Parathyroid adenoma (tissue), 2 donors: ENCODE measurements around the gene ZBP1.

Experiments
- H2AFZ ChIP-seq: fragments of 300-600 bp; sonication (generic); one replicate; pipeline ENCODE4 v1.7.0; 2017; ENCODE audit warnings: antibody characterized with exemption, mild to moderate bottlenecking
- H3K27ac ChIP-seq: fragments of 300-600 bp; sonication (generic); one replicate; pipeline ENCODE4 v1.7.0; 2017
- H3K27me3 ChIP-seq: fragments of 300-600 bp; sonication (generic); one replicate; pipeline ENCODE4 v1.7.0; 2017; ENCODE audit warnings: low read length; ENCODE audit not compliant: control insufficient read depth, insufficient read depth
- H3K36me3 ChIP-seq: fragments of 300-600 bp; sonication (generic); one replicate; pipeline ENCODE4 v1.7.0; 2017; ENCODE audit warnings: low read length; ENCODE audit not compliant: control insufficient read depth, insufficient read depth
- H3K4me1 ChIP-seq: fragments of 300-600 bp; sonication (generic); one replicate; pipeline ENCODE4 v1.7.0; 2017; ENCODE audit warnings: control low read depth
- H3K4me2 ChIP-seq: fragments of 300-600 bp; sonication (generic); one replicate; pipeline ENCODE4 v1.7.0; 2017; ENCODE audit warnings: low read length
- H3K4me3 ChIP-seq: fragments of 300-600 bp; sonication (generic); one replicate; pipeline ENCODE4 v1.7.0; 2017; ENCODE audit warnings: low read depth, low read length
- H3K79me2 ChIP-seq: fragments of 300-600 bp; sonication (generic); one replicate; pipeline ENCODE4 v1.7.0; 2017; ENCODE audit warnings: control low read depth
- H3K9ac ChIP-seq: fragments of 300-600 bp; sonication (generic); one replicate; pipeline ENCODE4 v1.7.0; 2017; ENCODE audit warnings: mild to moderate bottlenecking
- H3K9me3 ChIP-seq: fragments of 300-600 bp; sonication (generic); one replicate; pipeline ENCODE4 v1.7.0; 2017; ENCODE audit warnings: low read length; ENCODE audit not compliant: control insufficient read depth
- CTCF ChIP-seq: fragments of 300-600 bp; sonication (generic); IDR thresholded peaks from one replicate; pipeline ENCODE4 v1.7.0; 2017; ENCODE audit warnings: antibody characterized with exemption, mild to moderate bottlenecking
- donor health status: primary hyperparathyroidism.

The ZBP1 gene

DNA sequence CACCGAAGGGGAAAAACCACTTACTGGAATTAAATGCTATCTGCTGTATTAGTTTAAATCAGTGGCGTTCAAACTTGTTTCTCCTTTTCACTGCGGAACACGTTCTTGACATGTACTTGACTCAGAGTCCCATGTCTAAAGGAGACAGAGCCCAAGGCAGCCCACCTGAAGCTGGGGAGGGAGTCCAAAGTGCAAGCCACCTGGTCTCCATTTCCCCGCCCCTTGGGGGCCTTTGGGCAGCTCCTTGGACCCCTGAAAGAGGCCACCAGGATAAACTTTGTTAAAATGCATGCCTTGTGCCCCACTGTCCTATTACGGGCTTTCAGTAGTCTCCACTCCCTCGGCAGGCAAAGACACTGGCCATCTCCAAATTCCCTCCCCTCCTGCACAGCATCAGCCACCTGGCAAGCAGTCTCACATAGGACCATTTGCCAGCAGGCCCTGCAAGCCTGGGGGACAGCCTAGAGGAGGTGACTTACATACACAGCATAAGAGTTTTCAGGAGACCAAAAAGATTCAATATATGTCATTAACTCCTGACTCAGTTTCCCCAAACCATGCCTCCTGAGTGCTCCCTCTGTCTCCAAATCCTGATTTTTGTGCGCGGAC, 52.7 kb downstream of the ZBP1 start:
- no peak overlapping the region for H3K9ac ChIP-seq
- H3K9me3 ChIP-seq: no peaks in the 10 kb centered on the region
- TF ChIP-seq CTCF: no peak
- no peak overlapping the region for H3K27ac ChIP-seq
- no peaks in the 10 kb centered on the region for H3K79me2 ChIP-seq
- no peak overlapping the region for H3K4me3 ChIP-seq
- no peak overlapping the region for H3K4me2 ChIP-seq
- no peaks in the 10 kb centered on the region for H3K36me3 ChIP-seq
- H2AFZ ChIP-seq: no peak overlapping the region
- no peaks in the 10 kb centered on the region for H3K27me3 ChIP-seq
- peaks cover 7% of the 10 kb centered on the region for H3K4me1 ChIP-seq

DNA sequence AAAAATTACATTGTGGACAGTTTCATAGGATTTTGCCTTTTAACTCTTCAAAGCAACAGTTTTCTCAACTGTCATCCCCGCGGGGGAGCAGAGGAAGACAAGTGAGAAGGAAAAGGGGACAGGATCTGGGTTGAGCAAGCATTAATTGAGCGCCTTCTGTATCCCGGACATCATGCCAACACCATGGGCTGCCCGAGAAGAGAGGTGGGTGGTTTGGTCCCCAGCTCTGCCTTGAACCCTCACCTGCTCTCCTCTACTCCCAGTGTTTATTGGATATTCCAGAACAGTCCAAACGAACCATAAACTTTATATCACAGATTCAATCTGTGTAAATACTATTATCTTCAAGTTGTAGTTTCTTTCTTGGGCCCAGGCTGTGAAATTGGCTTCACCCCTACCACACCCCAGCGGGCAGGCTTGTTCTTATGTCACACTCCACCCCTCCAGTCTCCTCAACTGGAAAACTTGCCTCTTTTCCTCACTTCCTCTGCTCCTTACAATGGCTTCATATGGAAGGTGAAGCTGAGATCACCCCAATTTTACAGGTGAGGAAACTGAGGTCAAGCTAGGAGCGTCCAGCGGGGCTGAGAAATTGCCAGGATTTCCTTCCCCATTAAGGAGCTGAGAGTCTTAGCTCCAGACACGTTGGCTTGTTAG, 53.3 kb downstream of the ZBP1 start:
- H3K9me3 ChIP-seq: no peaks in the 10 kb centered on the region
- peaks cover 7% of the 10 kb centered on the region for H3K4me1 ChIP-seq
- H3K79me2 ChIP-seq: no peaks in the 10 kb centered on the region
- no peaks in the 10 kb centered on the region for H3K36me3 ChIP-seq
- H3K4me2 ChIP-seq: no peak overlapping the region
- no peak overlapping the region for H3K4me3 ChIP-seq
- no peaks in the 10 kb centered on the region for H3K27me3 ChIP-seq
- TF ChIP-seq CTCF: no peak
- no peak overlapping the region for H3K9ac ChIP-seq
- H3K27ac ChIP-seq: no peak overlapping the region
- no peak overlapping the region for H2AFZ ChIP-seq

DNA sequence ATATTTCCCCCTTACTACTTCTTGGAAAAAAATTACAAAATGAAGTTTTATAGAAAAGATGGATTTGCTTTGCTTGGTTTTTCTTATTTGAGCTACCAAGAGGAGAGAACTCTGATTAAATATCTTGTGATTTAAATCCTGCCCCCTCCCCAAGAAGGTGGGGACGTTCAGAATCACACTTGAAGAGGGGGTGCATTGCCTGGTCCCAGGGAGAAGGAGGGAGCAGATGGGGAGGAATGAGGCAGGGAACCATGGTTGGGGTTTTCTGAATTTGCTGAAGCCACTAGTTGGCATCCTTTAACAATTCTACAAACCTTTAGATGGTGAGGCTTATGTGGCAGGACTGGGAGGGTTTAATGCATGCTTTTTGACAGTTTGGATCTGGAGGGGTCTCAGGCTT, 53.8 kb downstream of the ZBP1 start:
- peaks cover 7% of the 10 kb centered on the region for H3K4me1 ChIP-seq
- H3K9ac ChIP-seq: no peak overlapping the region
- no peak overlapping the region for H3K4me3 ChIP-seq
- no peak overlapping the region for H3K27ac ChIP-seq
- no peak overlapping the region for H2AFZ ChIP-seq
- no peaks in the 10 kb centered on the region for H3K79me2 ChIP-seq
- H3K4me2 ChIP-seq: no peak overlapping the region
- no peaks in the 10 kb centered on the region for H3K9me3 ChIP-seq
- H3K36me3 ChIP-seq: no peaks in the 10 kb centered on the region
- H3K27me3 ChIP-seq: no peaks in the 10 kb centered on the region
- no peak for TF ChIP-seq CTCF

DNA sequence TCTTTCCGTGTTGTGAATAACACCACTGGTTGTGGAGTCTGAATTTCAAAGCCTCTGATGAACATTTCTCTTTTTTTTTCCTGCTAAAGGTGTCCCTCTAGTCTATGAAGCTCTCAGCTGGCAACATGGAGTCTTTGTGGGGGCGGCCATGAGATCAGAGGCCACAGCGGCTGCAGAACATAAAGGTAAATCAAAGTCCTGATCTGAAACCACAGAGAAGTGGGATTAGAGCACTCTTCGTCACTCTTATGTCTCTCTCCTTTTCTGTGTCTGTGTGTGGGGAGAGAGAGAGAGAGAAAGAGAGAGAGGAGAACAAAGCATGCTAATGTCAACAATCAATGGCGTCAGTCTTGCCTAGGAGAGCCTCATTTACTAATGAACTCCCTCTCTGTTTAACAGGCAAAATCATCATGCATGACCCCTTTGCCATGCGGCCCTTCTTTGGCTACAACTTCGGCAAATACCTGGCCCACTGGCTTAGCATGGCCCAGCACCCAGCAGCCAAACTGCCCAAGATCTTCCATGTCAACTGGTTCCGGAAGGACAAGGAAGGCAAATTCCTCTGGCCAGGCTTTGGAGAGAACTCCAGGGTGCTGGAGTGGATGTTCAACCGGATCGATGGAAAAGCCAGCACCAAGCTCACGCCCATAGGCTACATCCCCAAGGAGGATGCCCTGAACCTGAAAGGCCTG, 55.1 kb downstream of the ZBP1 start:
- Histone ChIP-seq H3K27ac (no peak overlapping the region), H3K9ac (no peak overlapping the region), H3K27me3 (no peaks in the 10 kb centered on the region), H2AFZ (no peak overlapping the region), H3K4me3 (no peak overlapping the region), H3K9me3 (no peaks in the 10 kb centered on the region), H3K36me3 (no peaks in the 10 kb centered on the region), H3K79me2 (no peaks in the 10 kb centered on the region), H3K4me2 (no peak overlapping the region), H3K4me1 (no peaks in the 10 kb centered on the region)
- TF ChIP-seq CTCF: no peak
